GM21423 (cell line): ENCODE data around the gene SPTB.

Source experiments
- ATAC-seq: cut with Tn5 transposase; IDR thresholded peaks from one replicate; pipeline ENCODE4 v1.9.1; 2021; ENCODE audit warnings: mild to moderate bottlenecking, moderate library complexity; ENCODE audit not compliant: unreplicated experiment

SPTB gene

GRCh38 chr14:64755781-64756221 lies 123.9 kb downstream of the SPTB start:
- no peak for ATAC-seq

- no peak for ATAC-seq
Observed at GRCh38 chr14:64754685-64755084, 125.0 kb downstream of the SPTB start.

- ATAC-seq, result no peak
Observed at GRCh38 chr14:64753999-64754398, 125.7 kb downstream of the SPTB start.

- ATAC-seq, result no peak
Observed at GRCh38 chr14:64753374-64753773, 126.3 kb downstream of the SPTB start.

GRCh38 chr14:64752909-64753308 lies 126.8 kb downstream of the SPTB start:
- no peak for ATAC-seq

GRCh38 chr14:64748995-64749714 lies 130.6 kb downstream of the SPTB start:
- no peak for ATAC-seq

- no peak for ATAC-seq
Observed at GRCh38 chr14:64748521-64748920, 131.2 kb downstream of the SPTB start.

GRCh38 chr14:64747327-64747726 lies 132.4 kb downstream of the SPTB start:
- ATAC-seq, result no peak

GRCh38 chr14:64746298-64747250 lies 133.1 kb downstream of the SPTB start:
- no peak for ATAC-seq

- no peak for ATAC-seq
Observed at GRCh38 chr14:64745511-64746091, 134.1 kb downstream of the SPTB start.

GRCh38 chr14:64743061-64743460 lies 136.6 kb downstream of the SPTB start:
- ATAC-seq, result no peak

- no peak for ATAC-seq
Observed at GRCh38 chr14:64741961-64742360, 137.7 kb downstream of the SPTB start.

- no peak for ATAC-seq
Observed at GRCh38 chr14:64741200-64741599, 138.5 kb downstream of the SPTB start.

- ATAC-seq, result no peak
Observed at GRCh38 chr14:64738281-64738804, 141.4 kb downstream of the SPTB start.

GRCh38 chr14:64737391-64738280 lies 142.1 kb downstream of the SPTB start:
- ATAC-seq, result no peak

- no peak for ATAC-seq
Observed at GRCh38 chr14:64736271-64737169, 143.2 kb downstream of the SPTB start.

GRCh38 chr14:64734990-64735389 lies 144.7 kb downstream of the SPTB start:
- ATAC-seq, result no peak

GRCh38 chr14:64733899-64734298 lies 145.8 kb downstream of the SPTB start:
- no peak for ATAC-seq

- no peak for ATAC-seq
Observed at GRCh38 chr14:64733321-64733720, 146.4 kb downstream of the SPTB start.
